RWPE1 (cell line): Measurements from ENCODE around the gene GDPD5.

Source experiments
- CTCF ChIA-PET: fragments of 350-600 bp; sonication (Branson Sonifier 250); formaldehyde crosslinking; extraction: SDS; loops from one replicate; lab custom pipeline; 2021; lab: Yijun Ruan, JAX
- POLR2A ChIA-PET: fragments of 400-600 bp; formaldehyde crosslinking; extraction: SDS; loops from one replicate; lab custom pipeline; 2020; ENCODE audit warnings: antibody characterized with exemption; ENCODE audit not compliant: low non-redundant PET; lab: Yijun Ruan, JAX
- DNase-seq: peaks from one replicate; pipeline ENCODE4 v3.0.0; 2012; ENCODE audit warnings: low spot score
- H3K27ac ChIP-seq: fragments of 450-650 bp; 2 replicates; pipeline ENCODE4 v1.5.1; 2017
- TF ChIP-seq, protein P1 (sequence below): fragments of 450-650 bp; conservative IDR thresholded peaks from 2 replicates; pipeline ENCODE4 v1.5.1; 2017; ENCODE audit warnings: low read depth, mild to moderate bottlenecking

GDPD5 gene

DNA sequence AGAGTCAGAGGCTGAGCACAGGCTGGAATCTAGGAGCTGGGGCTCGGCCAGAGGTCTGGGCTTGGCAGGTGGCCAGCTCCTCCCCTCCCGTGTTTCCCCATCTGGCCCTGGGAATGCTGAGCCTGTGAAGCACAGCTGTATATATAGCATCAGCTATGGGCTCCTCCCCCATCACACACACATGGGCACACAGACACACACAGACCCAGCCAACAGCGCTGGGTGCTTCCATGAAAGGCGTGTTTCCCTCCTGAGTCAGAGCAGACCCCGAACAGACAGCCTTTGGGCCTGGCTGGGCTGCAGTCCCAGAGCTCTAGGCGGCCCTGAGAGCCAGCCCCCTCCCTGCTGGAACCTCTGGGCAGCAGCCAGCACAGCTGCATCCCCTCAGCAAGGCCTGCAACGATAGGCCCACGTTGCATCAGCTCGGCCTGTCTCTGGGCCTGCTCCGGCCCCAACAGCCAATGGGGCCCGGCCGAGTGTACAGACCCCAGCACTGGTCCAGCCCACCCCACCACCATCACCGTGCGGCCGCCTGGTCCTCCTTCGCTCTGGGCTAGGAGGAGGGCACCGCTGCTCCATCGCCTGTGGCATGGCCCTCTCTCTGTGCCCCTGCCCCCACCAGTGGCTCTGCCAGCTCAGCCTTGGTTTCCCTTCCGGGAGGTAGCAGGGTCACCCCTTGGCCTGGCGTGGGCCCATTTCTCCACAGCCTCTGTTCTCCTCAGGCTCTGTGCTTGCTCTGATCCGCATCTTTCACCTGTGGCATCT lies 28.7 kb upstream of the GDPD5 start:
- TF ChIP-seq, protein P1, sequence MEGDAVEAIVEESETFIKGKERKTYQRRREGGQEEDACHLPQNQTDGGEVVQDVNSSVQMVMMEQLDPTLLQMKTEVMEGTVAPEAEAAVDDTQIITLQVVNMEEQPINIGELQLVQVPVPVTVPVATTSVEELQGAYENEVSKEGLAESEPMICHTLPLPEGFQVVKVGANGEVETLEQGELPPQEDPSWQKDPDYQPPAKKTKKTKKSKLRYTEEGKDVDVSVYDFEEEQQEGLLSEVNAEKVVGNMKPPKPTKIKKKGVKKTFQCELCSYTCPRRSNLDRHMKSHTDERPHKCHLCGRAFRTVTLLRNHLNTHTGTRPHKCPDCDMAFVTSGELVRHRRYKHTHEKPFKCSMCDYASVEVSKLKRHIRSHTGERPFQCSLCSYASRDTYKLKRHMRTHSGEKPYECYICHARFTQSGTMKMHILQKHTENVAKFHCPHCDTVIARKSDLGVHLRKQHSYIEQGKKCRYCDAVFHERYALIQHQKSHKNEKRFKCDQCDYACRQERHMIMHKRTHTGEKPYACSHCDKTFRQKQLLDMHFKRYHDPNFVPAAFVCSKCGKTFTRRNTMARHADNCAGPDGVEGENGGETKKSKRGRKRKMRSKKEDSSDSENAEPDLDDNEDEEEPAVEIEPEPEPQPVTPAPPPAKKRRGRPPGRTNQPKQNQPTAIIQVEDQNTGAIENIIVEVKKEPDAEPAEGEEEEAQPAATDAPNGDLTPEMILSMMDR, result no peak
- no peak for DNase-seq
- H3K27ac ChIP-seq, result peak overlapping the region; percentile 97
- CTCF ChIA-PET, result interaction anchor here (0.6 to 0.7 kb wide), 2 partner anchors 16 to 22 kb away, joined by 3 to 4 read pairs; no protein-coding TSS in a partner anchor
- POLR2A ChIA-PET, result interaction anchor here (1.1 kb wide), 1 partner anchor 8 kb away, joined by 8 read pairs; the partner anchor contains the start of gene SERPINH1

DNA sequence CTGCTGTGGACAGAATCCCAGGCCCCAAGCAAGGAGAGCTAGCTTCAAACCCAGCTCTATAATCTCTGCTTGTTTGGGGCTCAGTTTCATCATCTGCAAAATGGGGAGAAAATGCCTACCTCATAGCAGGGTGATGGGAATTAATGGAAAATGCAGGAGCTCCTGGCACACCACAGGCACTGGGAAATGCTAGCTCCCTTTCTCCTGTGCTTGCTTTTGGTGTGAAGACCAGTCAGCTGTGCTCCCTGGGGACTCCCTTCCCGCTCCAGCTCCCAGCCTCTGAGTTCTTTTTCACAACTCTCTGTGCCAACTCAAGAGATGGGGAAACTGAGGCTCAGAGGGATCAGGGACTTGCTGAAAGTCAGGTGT lies 28.1 kb upstream of the GDPD5 start:
- H3K27ac ChIP-seq, result peak overlapping the region; percentile 97
- CTCF ChIA-PET, result interaction anchor here (0.6 to 0.7 kb wide), 3 partner anchors 16 to 213 kb away, joined by 3 to 4 read pairs (median 3); no protein-coding TSS in a partner anchor
- TF ChIP-seq, protein P1, result no peak
- POLR2A ChIA-PET, result interaction anchor here (1.1 kb wide), 1 partner anchor 9 kb away, joined by 8 read pairs; the partner anchor contains the start of gene SERPINH1
- DNase-seq, result no peak

DNA sequence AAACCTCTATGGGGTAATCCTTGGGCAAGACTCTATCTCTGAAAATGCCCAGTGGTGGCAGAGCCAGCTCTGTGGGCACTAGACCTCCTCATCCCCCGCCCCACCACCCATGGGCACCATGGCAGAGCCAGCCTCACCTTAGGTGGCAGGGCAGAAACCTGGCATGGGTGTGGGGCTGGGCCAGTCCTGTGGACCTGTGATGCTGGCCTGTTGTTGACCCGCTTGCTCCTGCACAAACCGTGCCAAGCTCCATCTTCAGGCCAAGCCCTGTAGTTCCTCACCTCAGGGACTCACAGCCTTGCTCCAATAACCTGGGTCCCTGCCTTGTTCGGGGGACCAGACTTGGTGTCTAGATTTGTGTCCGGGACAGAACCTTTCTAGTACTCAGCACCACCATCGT lies 27.4 kb upstream of the GDPD5 start:
- DNase-seq, result no peak
- TF ChIP-seq, protein P1, result no peak
- ChIA-PET CTCF (interaction anchor here (0.5 to 0.7 kb wide), 3 partner anchors 21 to 213 kb away, joined by 3 to 5 read pairs (median 3); no protein-coding TSS in a partner anchor), POLR2A (no interaction called here)
- peak overlapping the region; percentile 97 for H3K27ac ChIP-seq

DNA sequence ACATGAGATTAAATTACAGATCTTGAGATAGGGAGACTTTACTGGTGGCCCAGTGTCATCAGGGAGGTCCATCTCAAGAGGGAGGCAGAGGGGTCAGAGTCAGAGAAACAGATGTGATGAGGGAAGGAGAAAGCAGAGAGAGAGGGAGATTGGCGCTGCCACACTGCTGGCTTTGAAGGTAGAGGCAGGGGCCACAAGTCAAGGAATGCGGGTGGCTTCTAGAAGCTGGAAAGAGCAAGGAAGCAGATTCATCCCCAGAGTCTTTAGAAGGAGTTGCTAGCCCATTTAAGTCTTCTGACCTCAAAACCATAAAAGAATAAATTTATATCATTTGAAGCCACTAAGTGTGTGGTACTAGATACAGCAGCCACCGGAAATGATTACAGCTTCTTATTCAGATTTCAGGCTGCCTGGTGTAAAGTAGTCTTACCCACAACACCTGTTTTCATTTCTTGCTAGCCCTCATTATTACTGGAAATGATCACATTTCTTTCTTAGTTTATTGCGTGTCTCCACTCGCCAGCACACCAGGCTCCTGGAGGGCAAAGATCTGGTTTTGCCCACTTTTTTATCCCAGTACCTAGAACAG lies 23.7 kb upstream of the GDPD5 start:
- ChIA-PET POLR2A (no interaction called here), CTCF (no interaction called here)
- no peak for DNase-seq

DNA sequence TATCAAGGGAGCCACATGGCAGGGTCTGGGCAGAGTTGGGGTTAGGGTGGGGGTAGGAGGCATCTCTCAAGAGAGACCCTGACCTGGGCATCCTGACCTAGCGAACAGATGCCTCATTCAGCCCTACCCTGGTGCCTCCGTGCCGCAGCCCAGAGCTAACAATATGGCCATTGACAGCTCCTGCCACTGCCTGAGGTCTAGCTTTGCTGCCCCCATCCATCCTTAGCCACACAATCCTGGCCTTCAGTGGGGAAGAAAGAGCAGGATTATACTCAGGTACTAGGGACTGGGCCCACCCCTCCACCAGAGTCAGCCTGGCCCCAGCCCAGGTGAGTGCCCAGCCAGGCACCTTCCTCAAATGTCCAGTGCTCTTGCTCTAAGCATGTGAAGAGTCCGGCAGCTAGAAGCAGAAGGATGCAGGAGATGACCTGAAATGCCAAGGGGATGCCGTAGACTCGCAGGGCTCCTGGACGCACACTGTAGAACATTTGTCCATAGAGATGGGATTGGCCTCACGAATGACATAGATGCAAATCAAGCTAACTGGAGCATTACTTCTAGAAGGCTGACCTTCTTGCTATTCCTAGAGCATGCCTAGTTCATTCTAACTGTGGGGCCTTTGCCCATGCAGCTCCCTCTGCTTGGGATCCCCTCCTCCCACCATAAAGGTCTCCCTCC lies 23.0 kb upstream of the GDPD5 start:
- no peak for DNase-seq
- CTCF ChIA-PET, result interaction anchor here (0.7 kb wide), 2 partner anchors 28 to 95 kb away, joined by 3 to 4 read pairs; no protein-coding TSS in a partner anchor
- TF ChIP-seq, protein P1, result no peak

More for the DNA sequence above, 23.7 kb upstream of the GDPD5 start:
- TF ChIP-seq, protein P1, result no peak
- H3K27ac ChIP-seq, result no peak overlapping the region

DNA sequence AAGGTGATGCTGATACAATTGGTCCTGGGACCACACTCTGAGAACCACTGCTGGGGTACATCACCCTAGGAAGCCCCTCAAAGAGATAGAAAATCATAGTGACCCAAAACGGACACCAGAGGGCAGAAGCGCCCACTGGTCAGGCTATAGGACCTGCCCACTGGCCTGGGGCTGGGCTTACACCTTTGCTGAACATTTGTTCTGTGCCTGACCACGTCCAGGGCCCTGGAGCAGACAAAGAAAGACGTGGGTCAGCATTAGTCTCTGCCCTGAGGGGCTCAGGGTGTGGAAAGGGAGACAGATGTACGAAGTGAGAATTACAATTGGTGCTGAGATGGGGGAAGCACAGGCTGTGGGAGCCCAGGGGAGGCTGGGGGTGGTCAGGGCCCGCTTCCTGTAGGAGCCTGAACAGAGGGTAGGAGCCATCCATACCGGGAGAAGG lies 21.9 kb upstream of the GDPD5 start:
- POLR2A ChIA-PET, result no interaction called here
- CTCF ChIA-PET, result interaction anchor here (0.7 kb wide), 1 partner anchor 818 kb away, joined by 4 read pairs; no protein-coding TSS in a partner anchor
- H3K27ac ChIP-seq, result no peak overlapping the region; the same call in 1 of the 2 replicates
- peak; percentile 78 for DNase-seq
- TF ChIP-seq, protein P1, result peak; percentile 86

More for the DNA sequence above, 23.0 kb upstream of the GDPD5 start:
- no peak overlapping the region for H3K27ac ChIP-seq
- POLR2A ChIA-PET, result no interaction called here
